H7 (cell line): ENCODE measurements around the gene SKAP2. TPM values are rescaled to one million over a fixed set of nuclear protein-coding genes. Genes with fewer than 3 reads are reported as not detected.

Experiments
- DNase-seq: peaks from one replicate; pipeline ENCODE4 v3.0.0; 2012
- H3K27me3 ChIP-seq: 2 replicates; pipeline ENCODE4 v1.6.0; 2011; ENCODE audit warnings: mild to moderate bottlenecking, low read length; ENCODE audit not compliant: control insufficient read depth, insufficient read depth
- H3K36me3 ChIP-seq: replicated peaks from 2 replicates; pipeline ENCODE4 v1.5.1; 2011; ENCODE audit warnings: low read length; ENCODE audit not compliant: control insufficient read depth, insufficient read depth
- H3K4me3 ChIP-seq: 2 replicates; pipeline ENCODE4 v1.5.1; 2011; ENCODE audit warnings: low read depth, mild to moderate bottlenecking, control low read depth, low read length, moderate library complexity; ENCODE audit not compliant: insufficient read depth
- total RNA-seq: library from RNA; depleted of rRNA; stranded (reverse); fragments of >200 nt; shearing (Covaris generic); gene quantifications from 2 replicates; pipeline ENCODE4 v1.2.3, GENCODE V29; 2014

SKAP2 gene
- total RNA-seq, 1 experiment from 2014 or later: 2.2 TPM

GRCh38 chr7:26642416-26642815, 222.0 kb downstream of the SKAP2 start:
- Histone ChIP-seq H3K27me3 (no peaks in the 10 kb centered on the region), H3K36me3 (no peaks in the 10 kb centered on the region), H3K4me3 (no peak overlapping the region)
- no peak for DNase-seq

- Histone ChIP-seq H3K4me3 (no peak overlapping the region), H3K27me3 (no peaks in the 10 kb centered on the region), H3K36me3 (no peaks in the 10 kb centered on the region)
- no peak for DNase-seq
These were observed 224.7 kb downstream of the SKAP2 start for GRCh38 chr7:26639695-26640094.

GRCh38 chr7:26639111-26639510, 225.3 kb downstream of the SKAP2 start:
- DNase-seq: no peak
- no peaks in the 10 kb centered on the region for H3K27me3 ChIP-seq
- no peaks in the 10 kb centered on the region for H3K36me3 ChIP-seq
- H3K4me3 ChIP-seq: no peak overlapping the region

GRCh38 chr7:26638140-26638539, 226.2 kb downstream of the SKAP2 start:
- no peak for DNase-seq
- H3K27me3 ChIP-seq: no peaks in the 10 kb centered on the region
- H3K4me3 ChIP-seq: no peak overlapping the region
- H3K36me3 ChIP-seq: no peaks in the 10 kb centered on the region

GRCh38 chr7:26637610-26638009, 226.8 kb downstream of the SKAP2 start:
- no peak overlapping the region for H3K4me3 ChIP-seq
- H3K27me3 ChIP-seq: no peaks in the 10 kb centered on the region
- no peak for DNase-seq
- H3K36me3 ChIP-seq: no peaks in the 10 kb centered on the region

GRCh38 chr7:26636808-26637207, 227.6 kb downstream of the SKAP2 start:
- H3K4me3 ChIP-seq: no peak overlapping the region

GRCh38 chr7:26633557-26633956, 230.8 kb downstream of the SKAP2 start:
- Histone ChIP-seq H3K36me3 (no peaks in the 10 kb centered on the region), H3K27me3 (no peaks in the 10 kb centered on the region), H3K4me3 (no peak overlapping the region)
- no peak for DNase-seq

More at GRCh38 chr7:26636808-26637207, 227.6 kb downstream of the SKAP2 start:
- Histone ChIP-seq H3K36me3 (no peaks in the 10 kb centered on the region), H3K27me3 (no peaks in the 10 kb centered on the region)
- DNase-seq: no peak

- no peak for DNase-seq
- no peaks in the 10 kb centered on the region for H3K36me3 ChIP-seq
- H3K27me3 ChIP-seq: no peaks in the 10 kb centered on the region
- no peak overlapping the region for H3K4me3 ChIP-seq
These were observed 232.8 kb downstream of the SKAP2 start for GRCh38 chr7:26631601-26632000.

- Histone ChIP-seq H3K4me3 (no peak overlapping the region), H3K27me3 (no peaks in the 10 kb centered on the region), H3K36me3 (no peaks in the 10 kb centered on the region)
- DNase-seq: no peak
These were observed 233.3 kb downstream of the SKAP2 start for GRCh38 chr7:26630941-26631580.

GRCh38 chr7:26630361-26630760, 234.0 kb downstream of the SKAP2 start:
- DNase-seq: no peak
- no peaks in the 10 kb centered on the region for H3K27me3 ChIP-seq
- H3K36me3 ChIP-seq: no peaks in the 10 kb centered on the region
- no peak overlapping the region for H3K4me3 ChIP-seq

- no peak for DNase-seq
- H3K36me3 ChIP-seq: no peaks in the 10 kb centered on the region
- no peaks in the 10 kb centered on the region for H3K27me3 ChIP-seq
- no peak overlapping the region for H3K4me3 ChIP-seq
These were observed 234.7 kb downstream of the SKAP2 start for GRCh38 chr7:26629696-26630095.

- no peaks in the 10 kb centered on the region for H3K27me3 ChIP-seq
- H3K36me3 ChIP-seq: no peaks in the 10 kb centered on the region
- no peak overlapping the region for H3K4me3 ChIP-seq
- DNase-seq: no peak
These were observed 236.5 kb downstream of the SKAP2 start for GRCh38 chr7:26627891-26628341.

GRCh38 chr7:26627221-26627620, 237.2 kb downstream of the SKAP2 start:
- no peak for DNase-seq
- H3K36me3 ChIP-seq: no peaks in the 10 kb centered on the region
- H3K27me3 ChIP-seq: no peaks in the 10 kb centered on the region
- no peak overlapping the region for H3K4me3 ChIP-seq

- Histone ChIP-seq H3K4me3 (no peak overlapping the region), H3K27me3 (no peaks in the 10 kb centered on the region), H3K36me3 (no peaks in the 10 kb centered on the region)
- DNase-seq: no peak
These were observed 237.7 kb downstream of the SKAP2 start for GRCh38 chr7:26626687-26627086.

- Histone ChIP-seq H3K36me3 (no peaks in the 10 kb centered on the region), H3K4me3 (no peak overlapping the region), H3K27me3 (no peaks in the 10 kb centered on the region)
- no peak for DNase-seq
These were observed 238.2 kb downstream of the SKAP2 start for GRCh38 chr7:26626156-26626555.

GRCh38 chr7:26625286-26625685, 239.1 kb downstream of the SKAP2 start:
- no peak for DNase-seq
- Histone ChIP-seq H3K27me3 (no peaks in the 10 kb centered on the region), H3K4me3 (no peak overlapping the region), H3K36me3 (no peaks in the 10 kb centered on the region)
